ENCODE measurements around the gene GAREM1. TPM values are rescaled to one million over a fixed set of nuclear protein-coding genes. Genes with fewer than 3 reads are reported as not detected.

Gene GAREM1
- total and polyA plus RNA-seq, 2 of the 8 experiments (the other 6 are each of a cell fraction or from before 2014, with no cell fraction given) = 3.6 to 9.2 TPM

DNA sequence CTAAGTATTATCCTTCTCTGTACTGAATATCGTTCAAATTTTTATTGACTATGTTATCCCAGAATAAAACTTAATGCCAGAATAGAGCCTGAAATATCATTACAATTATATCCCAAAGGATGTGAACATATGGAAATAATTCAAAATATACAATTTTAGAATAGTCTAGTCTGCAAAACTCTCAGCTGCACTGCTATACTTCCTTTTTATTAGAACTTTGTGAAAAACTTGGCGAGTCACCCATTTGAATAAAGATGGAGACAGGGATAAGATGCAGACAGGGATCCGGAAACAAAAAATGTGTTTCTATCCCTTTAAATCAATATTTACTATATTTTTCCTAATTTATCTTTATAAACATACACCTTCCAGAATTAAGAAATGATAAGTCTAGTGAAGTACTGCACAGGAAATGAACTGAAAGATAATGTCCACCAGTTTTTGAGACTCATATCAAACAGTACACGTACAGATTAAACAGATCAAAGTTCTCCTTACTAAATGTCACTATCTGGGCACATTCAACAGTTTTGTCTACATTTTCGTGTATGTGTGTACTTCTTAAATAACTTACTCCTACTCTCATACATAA, 173.0 kb downstream of the GAREM1 start:
- Histone ChIP-seq H3K4me2 (ENCODE audit: insufficient read depth in 1 of 2, low read depth in 2 of 2, low read length in 2 of 2) (no peak overlapping the region), H2AK5ac (ENCODE audit: low read depth, low read length) (no peak overlapping the region), H3K4ac (replicated peaks; ENCODE audit: insufficient read length, low read depth, low read length) (no peak overlapping the region), H3K23ac (ENCODE audit: insufficient read length) (no peak overlapping the region), H3K36me3 (ENCODE audit: control insufficient read depth in 2 of 4, insufficient read depth in 4 of 4, low read length in 3 of 4) (no peaks in the 10 kb centered on the region), H4K5ac (ENCODE audit: insufficient read length, low read depth, low read length) (no peak overlapping the region), H2BK15ac (ENCODE audit: low read length) (no peak overlapping the region), H3K9ac (replicated peaks in 1 of 4; ENCODE audit: extremely low read depth in 1 of 4, low read depth in 3 of 4, low read length in 3 of 4) (no peak overlapping the region), H3K9me3 (ENCODE audit: insufficient read depth in 2 of 2, low read depth in 1 of 2, low read length in 1 of 2) (no peaks in the 10 kb centered on the region), H2BK120ac (replicated peaks; ENCODE audit: low read depth, low read length) (no peak overlapping the region), H2BK12ac (ENCODE audit: low read depth, low read length) (no peak overlapping the region), H3K23me2 (ENCODE audit: low read depth, low read length) (no peaks in the 10 kb centered on the region), H3K4me1 (replicated peaks in 1 of 4; ENCODE audit: control insufficient read depth in 3 of 4, insufficient read depth in 4 of 4, low read length in 3 of 4) (no peaks in the 10 kb centered on the region), H3K27ac (ENCODE audit: low read depth, low read length) (no peak overlapping the region), H2BK20ac (ENCODE audit: low read length) (no peak overlapping the region), H3K27me3 (replicated peaks in 1 of 4; ENCODE audit: control insufficient read depth in 3 of 4, extremely low read depth in 1 of 4, insufficient read depth in 3 of 4, low read length in 3 of 4) (no peaks in the 10 kb centered on the region), H2BK5ac (ENCODE audit: low read depth, low read length) (no peak overlapping the region), H4K91ac (replicated peaks; ENCODE audit: insufficient read length, low read length) (no peak overlapping the region), H4K20me1 (replicated peaks in 1 of 2; ENCODE audit: control insufficient read depth in 1 of 2, insufficient read depth in 2 of 2, low read length in 2 of 2) (no peaks in the 10 kb centered on the region), H3K4me3 (ENCODE audit: extremely low read depth in 1 of 4, insufficient read depth in 2 of 4, low read depth in 3 of 4, low read length in 4 of 4) (no peak overlapping the region), H3K18ac (ENCODE audit: extremely low read depth, low read length) (no peak overlapping the region), H3K79me2 (ENCODE audit: control insufficient read depth in 1 of 2, insufficient read depth in 2 of 2, low read length in 2 of 2) (no peaks in the 10 kb centered on the region), H3K56ac (replicated peaks; ENCODE audit: insufficient read length, low read depth, low read length) (no peak overlapping the region), H2AFZ (ENCODE audit: low read length) (no peak overlapping the region), H4K8ac (ENCODE audit: extremely low read depth, insufficient read depth, low read length) (no peak overlapping the region), H3K79me1 (ENCODE audit: low read depth, low read length) (no peaks in the 10 kb centered on the region), H3K14ac (ENCODE audit: insufficient read length) (no peak overlapping the region)
- 82% methylated on average over 5 of the region's 5 CpGs; no CpG with 5 or more reads in 1 of the 2 experiments for WGBS, 2 experiments (ENCODE audit: extremely low coverage in 1 of 2, insufficient coverage in 1 of 2, insufficient read length in 1 of 2, insufficient replicate concordance in 2 of 2, low coverage in 1 of 2, low lambda C conversion rate in 2 of 2, missing lambda C conversion rate in 1 of 2)
- DNase-seq (ENCODE audit: low read depth in 1 of 2, low spot score in 2 of 2) = no peak
- ChIA-PET POLR2A (ENCODE audit: partially characterized antibody) (no interaction called here), CTCF (ENCODE audit: partially characterized antibody) (no interaction called here)
- no peak for FAIRE-seq
- TF ChIP-seq GTF2F1 (IDR thresholded peaks at IDR 0.05; ENCODE audit: borderline replicate concordance, low read depth, low read length) (no peak), SIRT6 (IDR thresholded peaks at IDR 0.05; ENCODE audit: low read length) (no peak), SIX5 (IDR thresholded peaks at IDR 0.05; ENCODE audit: low read depth, low read length) (no peak), CBX8 (IDR thresholded peaks at IDR 0.05; ENCODE audit: borderline replicate concordance, low read depth, low read length) (no peak), KDM4A (IDR thresholded peaks at IDR 0.05; ENCODE audit: low read depth, low read length, severe bottlenecking) (no peak), NRF1 (IDR thresholded peaks at IDR 0.05; ENCODE audit: low read depth, low read length) (no peak), SP2 (IDR thresholded peaks at IDR 0.05; ENCODE audit: low read length) (no peak), EP300 (IDR thresholded peaks at IDR 0.05; ENCODE audit: borderline replicate concordance in 1 of 2, low read depth in 2 of 2, low read length in 2 of 2) (no peak), TCF12 (IDR thresholded peaks at IDR 0.05; ENCODE audit: low read depth, low read length) (no peak), BCL11A (IDR thresholded peaks at IDR 0.05; ENCODE audit: low read depth in 2 of 2, low read length in 2 of 2) (no peak), FOSL1 (IDR thresholded peaks at IDR 0.05; ENCODE audit: insufficient read depth, low read depth, low read length) (no peak)
- TF ChIP-seq, protein P1, sequence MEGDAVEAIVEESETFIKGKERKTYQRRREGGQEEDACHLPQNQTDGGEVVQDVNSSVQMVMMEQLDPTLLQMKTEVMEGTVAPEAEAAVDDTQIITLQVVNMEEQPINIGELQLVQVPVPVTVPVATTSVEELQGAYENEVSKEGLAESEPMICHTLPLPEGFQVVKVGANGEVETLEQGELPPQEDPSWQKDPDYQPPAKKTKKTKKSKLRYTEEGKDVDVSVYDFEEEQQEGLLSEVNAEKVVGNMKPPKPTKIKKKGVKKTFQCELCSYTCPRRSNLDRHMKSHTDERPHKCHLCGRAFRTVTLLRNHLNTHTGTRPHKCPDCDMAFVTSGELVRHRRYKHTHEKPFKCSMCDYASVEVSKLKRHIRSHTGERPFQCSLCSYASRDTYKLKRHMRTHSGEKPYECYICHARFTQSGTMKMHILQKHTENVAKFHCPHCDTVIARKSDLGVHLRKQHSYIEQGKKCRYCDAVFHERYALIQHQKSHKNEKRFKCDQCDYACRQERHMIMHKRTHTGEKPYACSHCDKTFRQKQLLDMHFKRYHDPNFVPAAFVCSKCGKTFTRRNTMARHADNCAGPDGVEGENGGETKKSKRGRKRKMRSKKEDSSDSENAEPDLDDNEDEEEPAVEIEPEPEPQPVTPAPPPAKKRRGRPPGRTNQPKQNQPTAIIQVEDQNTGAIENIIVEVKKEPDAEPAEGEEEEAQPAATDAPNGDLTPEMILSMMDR (IDR thresholded peaks at IDR 0.05; ENCODE audit: control extremely low read depth in 1 of 3, insufficient read depth in 1 of 3, low read depth in 1 of 3, low read length in 3 of 3) = no peak

Measured in H1 (cell line).